ENCODE data around the gene HCK.

The HCK gene

GRCh38 chr20:32052090-32052777 lies at the start of gene HCK:
Gene HCK (plus strand): TSS chr20:32052242.
- DNase-seq = peak; percentile 93

GRCh38 chr20:32003325-32003724 lies 48.7 kb upstream of the HCK start:
- DNase-seq = no peak

DNA sequence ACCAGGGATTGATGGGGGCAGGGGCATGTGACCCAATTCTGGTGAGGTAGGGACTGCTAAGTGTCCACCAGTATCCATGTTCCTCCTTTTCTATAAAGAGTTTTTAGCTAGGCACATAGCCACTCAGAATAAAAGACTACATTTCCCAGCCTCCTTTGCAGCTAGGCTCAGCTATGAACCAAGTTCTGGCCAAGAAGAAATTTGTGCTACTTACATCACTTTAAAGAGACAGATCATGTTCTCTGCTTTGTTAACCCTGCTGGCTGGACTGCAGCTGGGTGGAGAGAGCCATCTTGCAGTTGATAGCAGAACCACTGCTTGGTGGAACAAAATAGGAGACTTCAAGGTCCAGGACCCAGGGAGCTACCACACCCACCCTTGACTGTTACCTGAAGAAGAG lies 47.1 kb upstream of the HCK start:
- DNase-seq = peak; percentile 25

DNA sequence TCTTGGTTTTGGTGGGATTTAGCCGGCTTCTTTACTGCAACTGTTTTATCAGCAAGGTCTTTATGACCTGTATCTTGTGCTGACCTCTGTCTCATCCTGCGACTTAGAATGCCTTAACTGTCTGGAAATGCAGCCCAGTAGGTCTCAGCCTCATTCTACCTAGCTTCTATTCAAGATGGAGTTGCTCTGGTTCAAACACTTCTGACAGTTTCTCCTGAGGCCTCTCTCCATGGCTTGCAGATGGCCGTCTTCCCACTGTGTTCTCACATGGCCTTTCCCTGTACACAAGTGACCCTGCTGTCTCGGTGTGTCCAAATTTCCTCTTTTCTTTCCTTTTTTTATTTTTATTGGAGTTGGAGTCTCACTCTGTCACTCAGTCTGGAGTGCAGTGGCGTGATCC lies 46.0 kb upstream of the HCK start:
- no peak for DNase-seq

- DNase-seq = no peak
These were observed 44.9 kb upstream of the HCK start for GRCh38 chr20:32006841-32007786.

GRCh38 chr20:32007787-32008616 lies 44.0 kb upstream of the HCK start:
- no peak for DNase-seq

DNA sequence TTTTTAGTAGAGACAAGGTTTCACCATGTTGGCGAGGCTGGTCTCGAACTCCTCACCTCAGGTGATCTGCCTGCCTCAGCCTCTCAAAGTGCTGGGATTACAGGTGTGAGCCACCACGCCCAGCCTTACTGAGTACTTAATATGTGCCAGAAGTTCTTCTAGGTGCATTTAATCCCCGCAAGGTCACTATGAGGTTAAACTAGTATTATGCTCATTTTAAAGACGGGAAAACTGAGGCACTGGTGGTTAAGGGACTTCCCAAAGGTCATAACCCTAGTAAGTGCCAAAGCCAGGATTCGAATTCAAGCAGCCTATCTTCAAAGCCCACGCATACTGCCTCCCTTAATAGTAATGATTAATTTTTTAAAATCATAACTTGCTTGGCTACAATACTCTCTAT lies 42.5 kb upstream of the HCK start:
- no peak for DNase-seq

DNA sequence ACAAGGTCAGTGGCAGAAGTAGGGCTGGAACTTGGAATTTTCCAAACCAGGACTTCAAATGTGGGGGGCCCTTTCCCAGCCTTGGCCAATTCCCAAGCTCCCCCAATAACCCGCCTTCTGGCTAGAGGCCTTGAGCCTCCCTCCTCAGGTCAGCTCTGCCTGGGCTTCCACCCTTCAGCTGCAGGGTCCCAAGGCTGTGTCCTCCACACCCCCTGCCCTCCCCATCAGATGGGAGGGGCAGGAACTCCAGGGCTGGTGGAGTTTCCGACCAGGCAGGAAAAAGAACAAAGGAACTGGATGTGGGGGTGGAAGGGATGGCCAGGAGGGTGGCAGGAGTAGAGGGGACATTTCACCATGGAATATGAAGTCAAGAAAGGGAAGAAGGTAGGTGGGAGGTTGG lies 41.9 kb upstream of the HCK start, which contains the start of gene CCM2L:
CCM2L (plus strand) TSS at position 338 of the 400 bp plus-strand sequence; CDS start at position 355, 17 bp downstream.
- DNase-seq = no peak

DNA sequence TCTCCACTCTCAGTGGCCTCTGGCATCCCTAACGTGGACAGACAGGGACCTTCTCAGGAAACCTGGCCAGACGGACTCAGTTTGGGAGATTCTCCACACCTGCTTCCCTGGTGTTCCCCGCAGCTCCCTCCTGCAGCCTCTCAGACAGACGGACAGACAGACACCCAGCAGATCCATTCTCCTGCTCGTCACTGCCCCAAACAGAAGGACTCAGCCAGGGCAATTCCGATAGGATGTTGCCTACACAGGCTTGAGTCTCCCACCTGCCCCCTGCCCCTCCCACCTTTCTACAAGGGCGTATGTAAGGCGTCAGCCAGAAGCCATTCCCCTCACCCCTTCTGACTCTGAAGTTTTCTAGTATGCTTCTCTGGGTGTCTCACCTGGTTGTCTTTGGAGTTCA lies 41.4 kb upstream of the HCK start:
- DNase-seq = no peak

- no peak for DNase-seq
These were observed 39.8 kb upstream of the HCK start for GRCh38 chr20:32012159-32012688.

GRCh38 chr20:32013326-32013725 lies 38.7 kb upstream of the HCK start:
- DNase-seq = no peak

DNA sequence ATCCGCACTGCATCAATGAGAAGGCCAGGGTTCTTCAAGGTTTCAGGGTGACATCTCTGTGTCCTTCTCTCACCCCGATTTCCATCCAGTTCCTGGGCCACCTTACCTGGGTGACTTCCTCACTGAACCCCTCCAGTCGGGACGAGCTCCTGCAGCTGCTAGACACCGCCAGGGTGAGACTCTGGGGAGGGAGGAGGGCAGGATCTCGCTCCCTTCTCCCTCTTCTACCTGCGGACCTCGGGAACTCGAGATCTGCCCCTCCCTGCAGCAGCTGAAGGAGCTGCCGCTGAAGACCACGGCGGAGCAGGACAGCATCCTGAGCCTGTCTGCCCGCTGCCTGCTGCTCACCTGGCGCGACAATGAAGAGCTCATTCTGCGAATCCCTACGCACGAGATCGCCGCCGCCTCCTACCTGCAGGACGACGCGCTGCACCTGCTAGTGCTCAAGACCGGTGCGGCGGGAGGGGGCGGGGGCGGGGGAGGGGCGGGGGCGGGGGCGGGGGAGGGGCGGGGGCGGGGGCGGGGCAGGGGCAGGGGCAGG lies 34.3 kb upstream of the HCK start:
- DNase-seq = no peak

DNA sequence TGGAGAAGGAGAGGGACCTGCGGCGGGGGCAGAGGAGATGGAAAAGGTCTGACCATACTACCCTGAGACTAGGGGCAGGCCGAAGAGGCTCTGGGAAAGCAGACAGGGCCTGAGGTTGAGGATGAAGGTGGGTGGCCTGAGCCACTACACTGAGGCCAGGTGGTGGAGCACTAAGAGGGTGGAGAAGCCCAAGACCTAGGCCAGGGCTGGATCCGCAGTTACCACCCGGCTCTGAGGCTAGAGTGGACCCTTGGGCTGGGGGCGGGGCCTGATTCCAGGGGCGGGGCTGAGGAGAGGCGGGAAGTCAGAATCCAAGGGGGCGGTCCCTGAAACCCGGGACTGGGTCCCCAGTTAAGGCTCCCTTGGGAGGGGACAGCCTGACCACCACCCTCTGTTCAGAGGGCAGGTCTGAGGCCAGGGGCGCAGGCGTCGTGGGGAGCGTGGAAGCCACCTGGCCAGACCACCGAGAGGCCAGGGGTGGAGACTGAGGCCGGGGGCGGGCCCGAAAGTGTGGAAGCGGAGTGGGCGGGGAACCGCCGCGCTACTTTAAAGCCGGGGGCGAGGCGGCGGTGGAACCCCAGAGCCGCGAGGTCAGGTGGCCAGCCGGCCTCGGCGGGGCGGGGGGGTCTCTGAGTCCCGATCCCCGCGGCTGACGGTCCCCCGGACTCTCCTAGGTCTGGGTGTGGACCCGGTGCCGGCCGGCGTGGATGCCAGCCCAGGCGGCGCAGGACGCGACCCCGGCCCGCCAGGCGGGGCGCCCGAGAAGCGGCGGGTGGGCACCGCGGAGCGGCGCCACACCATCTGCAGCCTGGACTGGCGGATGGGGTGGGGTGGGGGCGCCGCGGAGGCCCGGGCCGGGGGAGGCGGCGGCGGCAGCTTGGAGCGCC lies 33.5 kb upstream of the HCK start:
- DNase-seq = peak; percentile 34

DNA sequence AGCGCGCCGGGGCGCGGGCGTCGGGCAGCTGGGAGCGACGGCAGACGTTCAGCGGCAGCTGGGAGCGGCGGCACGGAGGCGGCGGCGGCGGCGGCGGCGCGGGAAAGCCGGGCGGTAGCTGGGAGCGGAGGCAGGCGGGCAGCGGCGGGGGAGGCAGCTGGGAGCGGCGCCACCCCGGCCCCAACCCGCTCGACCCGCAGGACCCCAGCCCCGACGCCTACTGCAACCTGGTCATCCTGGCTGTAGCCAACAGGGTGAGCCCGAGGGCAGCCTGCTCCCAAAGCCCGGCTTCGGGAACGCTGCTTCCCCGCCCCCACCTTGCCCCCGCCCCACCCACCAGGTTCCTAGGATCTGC lies 32.9 kb upstream of the HCK start:
- peak; percentile 8 for DNase-seq

DNA sequence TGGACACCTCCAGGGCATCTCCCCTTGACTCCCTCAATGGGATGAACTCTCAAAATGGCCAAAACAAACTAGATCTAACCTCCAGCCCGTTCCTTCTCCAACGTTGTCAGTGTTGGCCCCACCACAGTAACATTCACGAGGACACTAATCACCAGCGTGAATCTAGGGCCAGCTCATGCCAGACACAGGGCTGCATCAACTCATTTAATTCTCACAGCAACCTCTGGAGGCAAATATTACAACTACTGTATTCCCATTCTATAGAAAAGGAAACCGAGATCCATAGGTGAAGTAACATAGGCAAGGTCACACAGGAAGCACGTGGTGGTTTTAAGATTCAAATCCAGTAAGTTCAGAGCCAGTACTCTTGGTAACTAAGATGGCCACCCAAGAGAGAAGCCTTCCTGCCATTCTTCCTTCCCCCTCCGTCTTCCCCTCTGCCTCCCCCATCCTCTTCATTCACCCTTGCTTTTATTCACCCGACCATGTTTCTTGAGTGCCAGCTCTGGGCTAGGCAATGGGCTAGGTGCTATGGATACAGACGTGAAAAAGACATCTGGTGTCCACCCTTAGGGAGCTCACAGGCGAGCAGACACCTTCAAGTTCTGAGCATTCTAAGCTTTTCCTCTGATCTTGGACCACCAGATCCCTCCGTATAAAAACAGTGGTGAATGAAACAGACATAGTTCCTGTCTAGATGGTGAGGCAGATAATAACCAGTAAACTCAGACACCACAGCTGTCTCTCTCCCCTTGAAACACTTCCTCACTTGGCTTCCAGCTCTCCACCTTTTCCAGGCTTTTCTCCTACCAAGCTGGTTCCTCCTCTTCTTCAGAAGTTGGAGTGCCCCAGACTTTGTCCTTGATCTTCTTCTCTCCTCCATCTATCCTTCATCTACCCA lies 32.2 kb upstream of the HCK start:
- DNase-seq = peak; percentile 17

GRCh38 chr20:32021091-32021490 lies 31.0 kb upstream of the HCK start:
- no peak for DNase-seq

- no peak for DNase-seq
These were observed 27.3 kb upstream of the HCK start for GRCh38 chr20:32024683-32025295.

DNA sequence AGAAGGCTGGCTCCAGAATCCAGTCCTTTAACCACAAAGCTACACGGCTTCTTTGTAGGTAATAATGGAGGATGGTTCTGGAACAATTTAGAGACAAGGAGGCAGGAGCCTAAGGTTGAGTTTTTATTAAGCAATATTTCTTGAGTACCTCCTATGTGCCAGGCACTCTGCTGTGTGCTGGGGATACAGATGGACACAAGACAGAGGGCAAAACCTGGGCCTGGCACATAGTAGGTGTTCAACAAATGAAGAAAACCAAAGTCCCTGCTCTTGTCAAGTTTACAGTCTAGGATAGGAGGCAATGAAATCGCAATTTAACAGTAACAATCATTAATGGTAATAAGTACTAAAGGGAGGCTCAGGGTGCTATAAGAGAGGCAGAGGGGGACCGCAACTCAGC lies 24.4 kb upstream of the HCK start:
- no peak for DNase-seq

DNA sequence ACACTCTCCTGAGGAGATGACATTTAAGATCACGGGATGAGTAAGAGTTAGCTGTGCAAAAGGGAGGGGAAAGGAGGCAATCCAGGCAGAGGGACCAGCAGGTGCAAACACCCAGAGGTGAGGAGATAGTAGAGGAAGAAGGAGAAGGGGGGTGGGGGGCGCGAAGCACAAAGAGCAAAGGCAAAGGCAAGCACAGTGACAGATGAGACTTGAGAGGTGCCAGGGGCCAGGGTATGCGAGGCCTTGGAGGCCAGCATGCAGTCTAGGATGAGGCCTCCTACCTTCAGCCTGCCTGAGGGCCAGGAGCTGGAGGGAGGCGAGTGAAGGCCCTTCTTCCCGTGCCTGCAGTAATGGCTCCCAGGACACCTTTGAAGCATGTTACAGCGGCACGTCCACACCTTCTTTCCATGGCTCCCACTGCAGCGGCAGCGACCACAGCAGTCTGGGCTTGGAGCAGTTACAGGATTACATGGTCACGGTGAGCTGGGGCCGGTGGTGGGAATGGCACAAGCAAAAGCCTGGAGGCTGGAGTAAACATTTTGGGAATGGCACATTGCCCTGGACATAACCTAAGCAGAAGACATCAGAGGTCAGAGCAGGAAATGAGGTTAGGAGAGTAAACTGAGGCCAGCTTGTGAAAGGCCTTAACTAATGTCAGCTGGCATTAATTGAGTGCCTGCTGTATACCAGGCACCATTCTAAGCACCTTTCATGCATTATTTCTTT lies 23.2 kb upstream of the HCK start:
- DNase-seq = no peak

Data from inflammatory macrophage treated with lipopolysaccharide for 4 hours (primary cell).